GM21825 (cell line): ENCODE results near the gene WDR44.
A peak's percentile ranks its signal among the peaks of the same experiment; 100 is the strongest.
"Not testable (repeated sequence)": the region's sequence is repeated elsewhere in the genome, so short reads cannot be mapped to it uniquely, and the experiment has no call there.

Source experiments
- ATAC-seq: cut with Tn5 transposase; IDR thresholded peaks from one replicate; pipeline ENCODE4 v1.9.1; 2021; ENCODE audit warnings: mild to moderate bottlenecking, moderate library complexity; ENCODE audit not compliant: unreplicated experiment

Gene WDR44

GRCh38 chrX:118360429-118361125, 14.7 kb downstream of the WDR44 start:
- ATAC-seq: no peak

GRCh38 chrX:118364261-118364660, 18.4 kb downstream of the WDR44 start:
- no peak for ATAC-seq

GRCh38 chrX:118367338-118367737, 21.4 kb downstream of the WDR44 start:
- ATAC-seq: no peak

GRCh38 chrX:118368398-118368797, 22.5 kb downstream of the WDR44 start:
- no peak for ATAC-seq

- no peak for ATAC-seq
Measured at GRCh38 chrX:118370921-118371624, 25.2 kb downstream of the WDR44 start.

- ATAC-seq: no peak
Measured at GRCh38 chrX:118373538-118373937, 27.6 kb downstream of the WDR44 start.

GRCh38 chrX:118383120-118383519, 37.2 kb downstream of the WDR44 start:
- no peak for ATAC-seq

- ATAC-seq: no peak
Measured at GRCh38 chrX:118392716-118393115, 46.8 kb downstream of the WDR44 start.

- ATAC-seq: no peak
Measured at GRCh38 chrX:118396113-118396512, 50.2 kb downstream of the WDR44 start.

- ATAC-seq: no peak
Measured at GRCh38 chrX:118418811-118419251, 72.9 kb downstream of the WDR44 start.

GRCh38 chrX:118420462-118420861, 74.6 kb downstream of the WDR44 start:
- peak; percentile 72 for ATAC-seq

GRCh38 chrX:118423558-118423957, 77.7 kb downstream of the WDR44 start:
- ATAC-seq: peak; percentile 91

- ATAC-seq: no peak
Measured at GRCh38 chrX:118432799-118433198, 86.9 kb downstream of the WDR44 start.

GRCh38 chrX:118437283-118437682, 91.4 kb downstream of the WDR44 start:
- no peak for ATAC-seq

GRCh38 chrX:118448273-118448783, 102.4 kb downstream of the WDR44 start:
- ATAC-seq: no peak

GRCh38 chrX:118455013-118455412, 109.1 kb downstream of the WDR44 start:
- no peak for ATAC-seq

- ATAC-seq: peak; percentile 60
Measured at GRCh38 chrX:118459494-118459893, 113.6 kb downstream of the WDR44 start.

- no peak for ATAC-seq
Measured at GRCh38 chrX:118464501-118464900, 118.6 kb downstream of the WDR44 start.

- no peak for ATAC-seq
Measured at GRCh38 chrX:118468122-118468521, 122.2 kb downstream of the WDR44 start.

GRCh38 chrX:118470721-118471347, 124.9 kb downstream of the WDR44 start:
- not testable (repeated sequence) for ATAC-seq

- no peak for ATAC-seq
Measured at GRCh38 chrX:118474586-118474985, 128.7 kb downstream of the WDR44 start.

GRCh38 chrX:118475903-118476302, 130.0 kb downstream of the WDR44 start:
- ATAC-seq: no peak
